Stimulated activated CD8-positive, alpha-beta memory T cell treated with anti-CD3 and anti-CD28 coated beads, Interleukin-2, amount 100 ng/mL, for 1 hour (primary cell): ENCODE results near the gene SCN9A.
"Not testable (repeated sequence)": the region's sequence is repeated elsewhere in the genome, so short reads cannot be mapped to it uniquely, and the experiment has no call there.

ENCODE experiments used
- DNase-seq, 2 donors: peaks; one replicate each; pipeline ENCODE4 v3.0.0-alpha.2; 2020; ENCODE audit warnings: low read depth in 2 of 2

Gene SCN9A

GRCh38 chr2:166375736-166376487 lies at the start of gene SCN9A:
Gene SCN9A, minus strand, starts transcription at chr2:166375944. Its CDS starts 64,188 bp downstream, at chr2:166311756.
- no peak for DNase-seq

GRCh38 chr2:166424841-166425240 lies 49.1 kb upstream of the SCN9A start:
- no peak for DNase-seq

- DNase-seq: no peak
These were observed 43.8 kb upstream of the SCN9A start for GRCh38 chr2:166419616-166419934.

GRCh38 chr2:166418853-166419615 lies 43.3 kb upstream of the SCN9A start:
- DNase-seq: no peak

GRCh38 chr2:166417669-166418068 lies 41.9 kb upstream of the SCN9A start:
- no peak for DNase-seq

GRCh38 chr2:166413255-166413654 lies 37.5 kb upstream of the SCN9A start:
- no peak for DNase-seq

GRCh38 chr2:166411473-166412230 lies 35.9 kb upstream of the SCN9A start:
- no peak for DNase-seq

- DNase-seq: no peak
These were observed 35.2 kb upstream of the SCN9A start for GRCh38 chr2:166410828-166411472.

- DNase-seq: not testable (repeated sequence)
These were observed 32.0 kb upstream of the SCN9A start for GRCh38 chr2:166407746-166408145.

GRCh38 chr2:166406374-166406773 lies 30.6 kb upstream of the SCN9A start:
- no peak for DNase-seq

- DNase-seq: no peak
These were observed 29.8 kb upstream of the SCN9A start for GRCh38 chr2:166405569-166405926.

GRCh38 chr2:166404831-166405568 lies 29.3 kb upstream of the SCN9A start:
- DNase-seq: no peak

- DNase-seq: no peak
These were observed 18.5 kb upstream of the SCN9A start for GRCh38 chr2:166394245-166394644.

- DNase-seq: no peak
These were observed 17.3 kb upstream of the SCN9A start for GRCh38 chr2:166393008-166393407.

GRCh38 chr2:166388481-166389070 lies 12.8 kb upstream of the SCN9A start:
- DNase-seq: no peak

GRCh38 chr2:166385313-166385712 lies 9.6 kb upstream of the SCN9A start:
- DNase-seq: no peak

GRCh38 chr2:166384774-166385173 lies 9.0 kb upstream of the SCN9A start:
- DNase-seq: no peak

- DNase-seq: no peak
These were observed 6.7 kb upstream of the SCN9A start for GRCh38 chr2:166382448-166382847.

GRCh38 chr2:166380615-166381014 lies 4.9 kb upstream of the SCN9A start:
- no peak for DNase-seq

GRCh38 chr2:166376873-166377272 lies 1.1 kb upstream of the SCN9A start:
- no peak for DNase-seq

- DNase-seq: no peak
These were observed 714 bp upstream of the SCN9A start for GRCh38 chr2:166376488-166376828.
